DMS53 treated with DMSO at 0.1 percent for 48 hours (cell line): ENCODE measurements around the gene PIP4K2A.
A peak's percentile ranks its signal among the peaks of the same experiment; 100 is the strongest.
"Not testable (repeated sequence)": the region's sequence is repeated elsewhere in the genome, so short reads cannot be mapped to it uniquely, and the experiment has no call there.

Source experiments
- DNase-seq: peaks from one replicate; lab custom pipeline; 2025; ENCODE audit not compliant: unreplicated experiment; lab: John Stamatoyannopoulos, UW

Gene PIP4K2A

GRCh38 chr10:22714479-22715289 lies at the start of gene PIP4K2A:
Gene PIP4K2A (minus strand): TSS chr10:22714578. CDS start chr10:22714326, 252 bp downstream.
- peak; percentile 61 for DNase-seq

- DNase-seq: no peak
Measured at GRCh38 chr10:22761569-22762220, 47.3 kb upstream of the PIP4K2A start.

- DNase-seq: no peak
Measured at GRCh38 chr10:22760025-22760424, 45.6 kb upstream of the PIP4K2A start.

- no peak for DNase-seq
Measured at GRCh38 chr10:22758867-22759266, 44.5 kb upstream of the PIP4K2A start.

- DNase-seq: no peak
Measured at GRCh38 chr10:22754296-22754695, 39.9 kb upstream of the PIP4K2A start.

- no peak for DNase-seq
Measured at GRCh38 chr10:22753786-22754185, 39.4 kb upstream of the PIP4K2A start.

- no peak for DNase-seq
Measured at GRCh38 chr10:22752272-22752889, 38.0 kb upstream of the PIP4K2A start.

- no peak for DNase-seq
Measured at GRCh38 chr10:22750131-22750530, 35.8 kb upstream of the PIP4K2A start.

GRCh38 chr10:22744858-22745257 lies 30.5 kb upstream of the PIP4K2A start:
- DNase-seq: not testable (repeated sequence)

GRCh38 chr10:22742678-22743077 lies 28.3 kb upstream of the PIP4K2A start:
- no peak for DNase-seq

GRCh38 chr10:22741631-22742030 lies 27.3 kb upstream of the PIP4K2A start:
- DNase-seq: not testable (repeated sequence)

- DNase-seq: no peak
Measured at GRCh38 chr10:22740180-22740579, 25.8 kb upstream of the PIP4K2A start.

GRCh38 chr10:22737587-22737986 lies 23.2 kb upstream of the PIP4K2A start:
- no peak for DNase-seq

GRCh38 chr10:22736134-22736533 lies 21.8 kb upstream of the PIP4K2A start:
- DNase-seq: no peak

- DNase-seq: no peak
Measured at GRCh38 chr10:22733992-22734391, 19.6 kb upstream of the PIP4K2A start.

- DNase-seq: no peak
Measured at GRCh38 chr10:22727663-22728062, 13.3 kb upstream of the PIP4K2A start.

GRCh38 chr10:22727112-22727511 lies 12.7 kb upstream of the PIP4K2A start:
- DNase-seq: no peak

- no peak for DNase-seq
Measured at GRCh38 chr10:22724773-22725172, 10.4 kb upstream of the PIP4K2A start.

GRCh38 chr10:22723783-22724182 lies 9.4 kb upstream of the PIP4K2A start:
- DNase-seq: no peak

- DNase-seq: no peak
Measured at GRCh38 chr10:22723343-22723779, 9.0 kb upstream of the PIP4K2A start.

- no peak for DNase-seq
Measured at GRCh38 chr10:22722626-22723169, 8.3 kb upstream of the PIP4K2A start.

- DNase-seq: no peak
Measured at GRCh38 chr10:22720667-22721066, 6.3 kb upstream of the PIP4K2A start.
